ENCODE measurements around the gene DLX1.

DNA sequence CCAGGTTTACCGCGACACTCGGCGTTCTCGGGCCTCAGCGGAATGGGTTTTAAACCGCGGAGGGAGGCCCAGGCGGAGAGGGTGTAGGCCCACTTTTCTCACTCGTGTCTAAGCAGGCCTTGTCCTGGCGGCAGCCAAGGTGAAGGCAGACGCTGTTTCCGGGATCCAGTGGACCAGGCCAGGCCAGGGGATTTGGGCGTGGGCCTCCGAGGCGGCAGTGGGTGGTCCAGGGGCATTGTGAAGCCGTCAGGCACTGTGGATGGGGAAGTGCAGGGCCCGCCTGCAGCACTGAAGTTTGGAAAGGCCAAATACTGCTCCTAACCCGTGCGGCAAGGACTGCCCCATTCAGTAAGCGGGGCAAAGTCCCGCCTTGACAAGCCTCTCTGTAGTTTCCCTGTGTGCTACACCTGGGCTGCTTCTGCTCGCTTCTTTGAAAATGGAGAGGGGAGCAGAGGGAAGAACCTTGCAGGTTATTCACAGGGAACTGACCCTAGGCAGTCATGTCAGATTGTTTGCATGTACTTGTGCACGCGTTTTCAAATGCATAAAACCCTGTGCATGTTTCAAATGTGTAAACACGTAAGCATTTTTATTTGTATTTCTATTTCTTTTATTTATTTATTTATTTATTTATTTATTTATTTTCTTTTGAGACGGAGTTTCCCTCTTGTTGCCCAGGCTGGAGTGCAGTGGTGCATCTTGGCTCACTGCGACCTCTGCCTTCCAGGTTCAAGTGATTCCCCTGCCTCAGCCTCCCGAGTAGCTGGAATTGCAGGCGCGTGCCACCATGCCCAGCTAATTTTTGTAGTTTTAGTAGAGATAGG is 24.9 kb downstream of the DLX1 start:
- no peak for TF ChIP-seq POLR2A (IDR thresholded peaks at IDR 0.05)
- TF ChIP-seq CTCF (IDR thresholded peaks at IDR 0.05), result no peak

Data from Peyer's patch (tissue), 4 donors.